GM18861 (cell line): ENCODE measurements around the gene HAAO.

Experiments
- ATAC-seq: cut with Tn5 transposase; IDR thresholded peaks from one replicate; pipeline ENCODE4 v1.9.1; 2021; ENCODE audit not compliant: unreplicated experiment

HAAO gene

GRCh38 chr2:42794271-42795046 lies 2.1 kb upstream of the HAAO start:
- no peak for ATAC-seq

DNA sequence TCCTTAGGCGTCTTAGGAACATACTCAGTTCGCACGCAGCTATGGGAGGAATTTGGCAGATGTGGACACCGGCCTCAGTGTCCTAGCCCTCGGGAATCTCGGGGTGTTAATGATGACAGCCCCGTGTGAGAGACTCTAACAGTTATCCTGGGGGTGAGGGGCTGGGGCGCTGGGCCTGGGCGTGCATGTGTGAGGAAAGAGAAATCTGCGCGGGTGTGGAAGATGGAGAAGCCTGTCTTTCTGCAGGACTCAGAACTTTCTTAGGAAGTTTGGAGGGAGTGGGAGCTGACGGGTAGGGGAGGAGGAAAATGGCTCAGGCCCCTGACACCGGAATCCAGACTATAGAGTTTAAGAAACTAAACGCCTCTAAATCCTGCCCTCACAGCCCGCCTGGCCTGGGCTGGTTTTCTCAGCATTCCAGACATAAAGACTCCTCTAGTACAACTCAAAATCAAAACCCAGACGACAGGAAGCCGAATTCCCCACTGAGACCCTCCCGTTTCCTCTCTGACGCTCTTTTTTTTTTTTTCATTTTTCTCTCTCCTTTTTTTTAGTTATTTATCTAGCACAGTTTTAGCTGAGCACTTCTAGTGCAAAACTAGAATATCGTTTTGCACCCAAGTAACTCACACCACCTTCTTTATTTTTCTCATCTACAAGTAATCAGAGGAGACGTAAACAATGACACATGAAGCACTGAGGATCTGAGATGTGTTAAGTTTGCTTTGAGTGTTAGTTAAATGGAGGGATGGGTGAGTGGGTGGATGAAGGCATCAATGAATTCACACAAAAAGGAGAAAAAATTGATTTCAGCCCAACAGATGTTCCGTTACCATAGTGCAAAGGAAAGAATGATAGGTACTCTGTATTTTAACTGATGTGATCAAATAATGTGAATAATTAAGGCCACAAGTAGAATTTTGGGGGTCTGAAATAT lies 1.2 kb upstream of the HAAO start:
- no peak for ATAC-seq

- no peak for ATAC-seq
Measured at GRCh38 chr2:42792087-42792582, 248 bp downstream of the HAAO start.

- no peak for ATAC-seq
Measured at GRCh38 chr2:42791606-42792005, 777 bp downstream of the HAAO start.

DNA sequence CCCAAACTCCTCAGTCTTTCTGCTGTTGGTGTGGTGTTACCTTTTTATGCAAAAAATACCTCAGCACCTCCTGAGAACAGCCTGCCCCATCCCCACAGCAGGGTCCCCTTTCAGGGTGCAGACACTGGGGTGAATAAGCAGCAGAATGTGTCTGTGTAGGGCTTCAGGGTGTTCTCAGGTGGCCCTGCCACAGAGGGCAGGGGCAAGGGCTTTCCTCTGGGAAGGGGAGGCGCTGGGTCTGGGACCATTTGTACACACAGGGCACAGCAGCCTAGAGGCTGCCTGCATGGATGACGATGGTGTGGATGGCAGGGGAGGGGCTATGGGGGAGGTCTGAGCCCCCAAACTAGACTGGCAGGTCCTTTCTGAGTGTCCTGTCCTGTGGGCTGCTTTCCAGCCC lies 2.6 kb downstream of the HAAO start:
- no peak for ATAC-seq

GRCh38 chr2:42788882-42789281 lies 3.5 kb downstream of the HAAO start:
- no peak for ATAC-seq

- no peak for ATAC-seq
Measured at GRCh38 chr2:42788478-42788793, 3.9 kb downstream of the HAAO start.

- no peak for ATAC-seq
Measured at GRCh38 chr2:42787788-42788477, 4.5 kb downstream of the HAAO start.

DNA sequence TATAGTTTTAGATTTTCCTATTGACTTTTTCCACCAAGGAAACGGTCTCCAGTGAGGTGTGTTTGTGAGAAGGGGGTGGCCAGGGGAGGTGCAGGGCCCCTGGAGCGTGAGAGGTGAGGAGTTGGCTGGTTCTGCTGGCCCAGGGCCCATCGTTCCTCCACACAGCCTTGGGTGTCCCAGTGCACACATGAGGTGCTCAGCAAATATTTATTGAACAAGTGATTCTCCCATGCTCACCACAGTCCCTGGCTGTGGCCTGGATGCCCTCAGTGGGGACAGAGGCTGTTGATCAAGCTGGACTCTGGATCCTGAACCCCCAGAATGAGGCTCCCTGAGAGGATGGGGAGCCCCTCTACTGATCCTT lies 5.0 kb downstream of the HAAO start:
- ATAC-seq = no peak

- no peak for ATAC-seq
Measured at GRCh38 chr2:42786561-42787345, 5.6 kb downstream of the HAAO start.

DNA sequence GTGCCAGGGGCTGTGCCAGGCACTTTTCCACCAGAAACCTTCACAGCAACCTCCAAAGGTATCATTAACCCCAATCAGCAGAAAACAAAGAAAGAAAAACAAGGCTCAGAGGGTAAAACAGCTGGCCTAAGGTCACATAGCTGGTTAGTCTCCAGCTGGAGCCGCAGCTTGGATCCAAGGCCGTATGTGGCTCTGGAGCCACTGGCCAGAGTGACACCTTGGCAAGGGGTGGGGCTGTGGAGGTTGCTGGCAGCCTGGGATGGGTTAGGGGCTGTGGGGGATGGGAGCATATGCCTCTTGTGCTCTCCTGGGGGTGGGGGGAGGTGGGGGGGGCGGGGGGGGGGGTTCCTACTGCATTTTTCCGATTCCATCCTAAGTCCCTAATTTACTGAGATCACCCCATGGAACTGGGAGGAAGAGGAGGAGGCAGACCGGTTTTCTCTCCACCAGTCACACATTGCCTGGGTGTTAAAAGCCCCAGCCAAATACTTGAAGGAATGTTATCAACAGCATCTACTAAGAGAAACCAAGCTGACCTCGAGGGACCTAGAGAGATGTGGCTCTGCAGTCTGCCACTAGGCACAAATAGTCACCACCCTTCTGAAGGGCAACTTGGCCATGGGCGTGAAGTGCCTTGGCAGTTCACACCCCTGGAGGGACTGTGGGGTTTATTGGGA lies 8.0 kb downstream of the HAAO start:
- no peak for ATAC-seq

DNA sequence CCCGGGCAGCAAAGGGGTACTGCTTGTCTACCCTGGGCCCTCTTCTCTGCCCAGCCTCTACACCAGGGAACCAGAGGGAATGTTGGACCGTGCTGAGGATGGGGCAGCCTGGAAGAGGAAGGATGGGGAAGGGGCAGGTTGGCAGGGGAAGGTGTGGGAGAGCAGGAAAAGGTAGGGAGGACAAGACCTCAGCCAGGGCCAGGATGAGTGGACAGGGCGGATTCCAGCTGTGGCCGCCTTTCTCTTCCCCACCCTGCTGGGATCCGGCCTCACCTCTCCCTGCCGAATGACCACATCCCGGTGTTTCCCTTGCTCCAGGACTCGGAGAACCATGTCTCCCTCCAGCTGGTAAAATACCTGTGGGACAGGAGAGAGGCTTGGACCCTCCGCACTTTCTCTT lies 8.9 kb downstream of the HAAO start:
- no peak for ATAC-seq

DNA sequence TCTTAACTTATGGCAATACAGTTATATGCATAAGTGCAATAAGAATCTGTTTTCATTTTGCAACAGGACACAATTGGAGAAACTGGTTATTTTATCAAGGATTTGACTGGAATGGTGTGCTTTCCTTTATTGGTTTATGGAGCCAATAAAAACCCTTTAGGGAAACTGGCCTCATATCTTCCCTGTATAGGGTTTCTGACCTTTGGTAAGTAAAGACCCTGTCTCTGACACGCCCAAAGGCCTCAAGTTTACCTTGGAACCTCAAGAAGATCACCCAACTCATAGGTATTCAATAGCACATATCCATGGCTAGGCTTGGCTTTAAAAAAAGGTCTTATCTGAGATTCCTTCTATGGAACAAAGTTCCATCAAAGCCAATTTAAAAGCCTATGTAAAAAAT lies 11.2 kb downstream of the HAAO start:
- ATAC-seq = no peak

GRCh38 chr2:42777883-42778805 lies 14.2 kb downstream of the HAAO start:
- ATAC-seq = no peak

DNA sequence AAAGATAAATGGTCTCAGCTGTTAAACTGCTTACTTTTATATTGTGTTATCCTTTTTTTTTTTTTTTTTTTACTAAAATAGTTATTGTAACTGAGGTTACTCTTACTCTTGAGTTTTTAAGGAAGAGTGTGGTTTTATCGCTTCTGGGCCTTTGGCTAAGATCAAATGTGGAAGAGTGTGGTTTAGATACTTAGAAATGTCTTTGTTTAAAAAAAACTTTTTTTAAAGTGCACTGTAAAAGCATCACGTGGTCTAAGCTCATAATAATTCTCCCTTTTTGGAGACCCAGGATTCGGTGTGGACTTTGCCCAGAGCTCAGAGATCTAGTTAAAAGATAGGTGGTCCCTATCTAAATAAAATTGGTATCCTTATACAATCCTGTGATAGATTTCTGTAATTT lies 16.6 kb downstream of the HAAO start:
- no peak for ATAC-seq

- ATAC-seq = no peak
Measured at GRCh38 chr2:42775186-42775585, 17.2 kb downstream of the HAAO start.

DNA sequence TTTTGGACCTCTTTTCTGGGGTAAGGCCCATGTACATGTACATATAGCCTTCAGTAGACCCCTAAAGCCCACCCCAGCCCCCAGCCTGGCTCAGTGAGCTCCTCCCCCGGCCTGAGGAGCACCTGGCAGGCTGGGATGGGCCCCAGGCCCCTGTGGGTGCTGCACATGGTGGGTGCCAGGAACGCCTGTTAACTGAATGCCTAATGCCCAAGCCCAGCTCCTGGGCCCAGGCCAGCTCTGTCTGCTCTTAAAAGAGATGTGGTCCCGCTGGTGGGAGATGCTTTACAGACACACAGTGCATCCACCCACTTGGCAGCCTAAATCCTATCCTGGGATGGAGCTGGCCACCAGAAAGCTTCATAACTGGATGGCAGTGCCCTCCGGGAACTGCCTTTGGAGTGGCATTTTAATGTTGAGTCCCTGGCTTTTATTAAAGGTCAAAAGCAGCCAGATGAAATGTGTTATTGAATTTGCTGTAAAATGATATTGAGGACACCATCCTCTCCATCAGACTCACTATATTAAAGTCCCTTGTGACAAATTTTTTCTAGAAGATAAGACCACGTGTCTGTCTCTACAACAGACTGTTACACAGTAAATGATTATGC lies 20.7 kb downstream of the HAAO start:
- no peak for ATAC-seq

DNA sequence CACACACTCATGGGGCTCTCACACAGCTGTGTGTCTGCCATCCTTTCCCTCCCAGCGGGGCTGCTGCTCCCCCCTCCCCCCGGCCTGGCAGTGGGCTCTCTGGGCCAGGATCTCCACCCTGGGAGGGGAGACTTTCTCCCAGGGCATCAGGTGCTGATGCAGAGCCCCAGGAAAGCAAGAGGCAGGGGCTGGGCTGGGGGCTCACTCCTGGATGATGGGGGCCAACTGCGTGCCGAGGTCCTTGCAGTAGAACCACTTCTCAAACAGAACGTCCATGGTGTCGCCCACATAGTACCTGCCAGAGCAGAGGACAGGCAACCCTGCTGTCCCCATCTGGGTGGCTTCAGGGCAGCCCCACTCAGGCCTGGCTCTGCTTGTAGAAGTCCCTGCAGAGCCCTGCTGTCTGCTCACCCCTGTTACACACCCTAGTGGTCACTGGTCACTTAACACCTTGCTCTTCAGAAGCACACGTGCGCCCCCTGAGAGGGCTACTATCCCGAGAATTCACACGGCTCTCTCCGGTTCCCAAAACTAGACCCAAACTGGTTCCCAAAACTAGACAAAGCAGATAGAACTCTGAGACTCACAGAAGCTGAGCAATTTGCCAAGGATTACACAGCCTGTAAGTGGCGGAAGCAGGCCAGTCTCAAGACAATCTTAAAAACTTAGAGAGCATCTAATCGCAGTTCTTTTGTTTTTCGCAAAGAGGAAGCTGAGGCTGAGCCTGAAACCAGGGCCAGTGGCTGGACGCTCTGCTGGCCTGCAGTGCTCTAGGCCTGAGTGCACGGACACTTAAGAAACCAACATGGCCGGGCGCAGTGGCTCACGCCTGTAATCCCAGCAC lies 21.9 kb downstream of the HAAO start:
- ATAC-seq = peak; percentile 61
